H1 (cell line): ENCODE data around the gene SCG2.

ENCODE experiments used
- BACH1 ChIP-seq: IDR thresholded peaks from 2 replicates; pipeline ENCODE4 v1.6.1; 2012; ENCODE audit warnings: low read length, improper control_type of control experiment
- EZH2 ChIP-seq: fragments of 200-600 bp; sonication (generic); IDR thresholded peaks from 2 replicates; pipeline ENCODE4 v1.7.1; 2012; ENCODE audit warnings: low read depth, mild to moderate bottlenecking, moderate library complexity, low read length, inconsistent platforms; ENCODE audit not compliant: severe bottlenecking
- MAFK ChIP-seq: IDR thresholded peaks from 2 replicates; pipeline ENCODE4 v1.6.1; 2012; ENCODE audit warnings: low read depth, mild to moderate bottlenecking, improper control_type of control experiment, low read length
- RFX5 ChIP-seq: IDR thresholded peaks from 2 replicates; pipeline ENCODE4 v1.6.1; 2011; ENCODE audit warnings: low read depth, low read length, improper control_type of control experiment, borderline replicate concordance
- RNF2 ChIP-seq: fragments of 200-900, 300-1000 bp; sonication (generic); IDR thresholded peaks from 2 replicates; pipeline ENCODE4 v1.7.1; 2016; ENCODE audit warnings: borderline replicate concordance, low read depth, mild to moderate bottlenecking, antibody characterized with exemption, low read length; ENCODE audit not compliant: poor library complexity, severe bottlenecking; ENCODE audit errors: missing control alignments
- TEAD4 ChIP-seq: IDR thresholded peaks from 2 replicates; pipeline ENCODE4 v1.6.1; 2012; ENCODE audit warnings: low read depth, low read length, inconsistent platforms, mixed read lengths
- TF ChIP-seq, protein P1 (sequence below), 3 experiments: IDR thresholded peaks; 1 replicate in 2 of 3; 2 replicates in 1 of 3; pipeline versions ENCODE4 v1.5.1 to v1.6.1; 2011; ENCODE audit warnings: low read length in 3 of 3, mild to moderate bottlenecking in 3 of 3, inconsistent platforms in 2 of 3, low read depth in 1 of 3, moderate library complexity in 1 of 3; ENCODE audit not compliant: insufficient read depth in 1 of 3; ENCODE audit errors: control extremely low read depth in 1 of 3
- TF ChIP-seq, protein P2 (sequence below): IDR thresholded peaks from 2 replicates; pipeline ENCODE4 v1.6.1; 2011; ENCODE audit warnings: low read length, improper control_type of control experiment
- TF ChIP-seq, protein P3 (sequence below): IDR thresholded peaks from 2 replicates; pipeline ENCODE4 v1.6.1; 2012; ENCODE audit warnings: low read length, inconsistent platforms

DNA sequence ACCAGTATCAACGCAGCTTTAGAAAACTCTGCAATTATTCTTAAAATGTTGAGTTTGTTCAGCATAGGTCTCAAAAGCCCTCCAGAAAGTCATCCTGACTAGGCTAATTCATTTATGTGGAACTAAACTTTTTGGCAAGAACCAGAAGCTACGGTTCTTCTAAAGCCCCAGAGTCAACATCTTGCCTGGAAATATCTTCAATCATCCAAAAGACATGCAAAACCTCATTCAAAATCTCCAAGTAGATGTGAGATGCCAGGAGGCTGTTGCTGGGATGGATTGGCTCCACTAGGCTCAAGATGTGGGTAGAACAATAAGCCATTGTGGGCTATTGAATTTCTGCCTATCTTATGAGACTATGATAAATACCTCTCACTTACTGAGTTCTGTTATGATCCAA is 2.1 kb upstream of the SCG2 start:
- TF ChIP-seq RFX5 = no peak
- no peak for TF ChIP-seq EZH2
- no peak for TF ChIP-seq MAFK
- TF ChIP-seq, protein P1, sequence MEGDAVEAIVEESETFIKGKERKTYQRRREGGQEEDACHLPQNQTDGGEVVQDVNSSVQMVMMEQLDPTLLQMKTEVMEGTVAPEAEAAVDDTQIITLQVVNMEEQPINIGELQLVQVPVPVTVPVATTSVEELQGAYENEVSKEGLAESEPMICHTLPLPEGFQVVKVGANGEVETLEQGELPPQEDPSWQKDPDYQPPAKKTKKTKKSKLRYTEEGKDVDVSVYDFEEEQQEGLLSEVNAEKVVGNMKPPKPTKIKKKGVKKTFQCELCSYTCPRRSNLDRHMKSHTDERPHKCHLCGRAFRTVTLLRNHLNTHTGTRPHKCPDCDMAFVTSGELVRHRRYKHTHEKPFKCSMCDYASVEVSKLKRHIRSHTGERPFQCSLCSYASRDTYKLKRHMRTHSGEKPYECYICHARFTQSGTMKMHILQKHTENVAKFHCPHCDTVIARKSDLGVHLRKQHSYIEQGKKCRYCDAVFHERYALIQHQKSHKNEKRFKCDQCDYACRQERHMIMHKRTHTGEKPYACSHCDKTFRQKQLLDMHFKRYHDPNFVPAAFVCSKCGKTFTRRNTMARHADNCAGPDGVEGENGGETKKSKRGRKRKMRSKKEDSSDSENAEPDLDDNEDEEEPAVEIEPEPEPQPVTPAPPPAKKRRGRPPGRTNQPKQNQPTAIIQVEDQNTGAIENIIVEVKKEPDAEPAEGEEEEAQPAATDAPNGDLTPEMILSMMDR (IDR thresholded peaks at IDR 0.05; ENCODE audit: control extremely low read depth in 1 of 3, insufficient read depth in 1 of 3, low read depth in 1 of 3, low read length in 3 of 3) = no peak
- no peak for TF ChIP-seq BACH1
- TF ChIP-seq, protein P2, sequence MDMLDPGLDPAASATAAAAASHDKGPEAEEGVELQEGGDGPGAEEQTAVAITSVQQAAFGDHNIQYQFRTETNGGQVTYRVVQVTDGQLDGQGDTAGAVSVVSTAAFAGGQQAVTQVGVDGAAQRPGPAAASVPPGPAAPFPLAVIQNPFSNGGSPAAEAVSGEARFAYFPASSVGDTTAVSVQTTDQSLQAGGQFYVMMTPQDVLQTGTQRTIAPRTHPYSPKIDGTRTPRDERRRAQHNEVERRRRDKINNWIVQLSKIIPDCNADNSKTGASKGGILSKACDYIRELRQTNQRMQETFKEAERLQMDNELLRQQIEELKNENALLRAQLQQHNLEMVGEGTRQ = no peak
- no peak for TF ChIP-seq RNF2
- TF ChIP-seq, protein P3, sequence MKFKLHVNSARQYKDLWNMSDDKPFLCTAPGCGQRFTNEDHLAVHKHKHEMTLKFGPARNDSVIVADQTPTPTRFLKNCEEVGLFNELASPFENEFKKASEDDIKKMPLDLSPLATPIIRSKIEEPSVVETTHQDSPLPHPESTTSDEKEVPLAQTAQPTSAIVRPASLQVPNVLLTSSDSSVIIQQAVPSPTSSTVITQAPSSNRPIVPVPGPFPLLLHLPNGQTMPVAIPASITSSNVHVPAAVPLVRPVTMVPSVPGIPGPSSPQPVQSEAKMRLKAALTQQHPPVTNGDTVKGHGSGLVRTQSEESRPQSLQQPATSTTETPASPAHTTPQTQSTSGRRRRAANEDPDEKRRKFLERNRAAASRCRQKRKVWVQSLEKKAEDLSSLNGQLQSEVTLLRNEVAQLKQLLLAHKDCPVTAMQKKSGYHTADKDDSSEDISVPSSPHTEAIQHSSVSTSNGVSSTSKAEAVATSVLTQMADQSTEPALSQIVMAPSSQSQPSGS = no peak
- TF ChIP-seq TEAD4 = no peak
